GM12801 (cell line): Measurements from ENCODE around the gene VWCE.

Experiments
- TF ChIP-seq, protein P1 (sequence below): IDR thresholded peaks from one replicate; pipeline ENCODE4 v1.5.1; 2011; ENCODE audit warnings: control low read depth; ENCODE audit not compliant: insufficient read length; ENCODE audit errors: extremely low read depth

VWCE gene

GRCh38 chr11:61302550-61302949, 7.4 kb upstream of the VWCE start:
- TF ChIP-seq, protein P1, sequence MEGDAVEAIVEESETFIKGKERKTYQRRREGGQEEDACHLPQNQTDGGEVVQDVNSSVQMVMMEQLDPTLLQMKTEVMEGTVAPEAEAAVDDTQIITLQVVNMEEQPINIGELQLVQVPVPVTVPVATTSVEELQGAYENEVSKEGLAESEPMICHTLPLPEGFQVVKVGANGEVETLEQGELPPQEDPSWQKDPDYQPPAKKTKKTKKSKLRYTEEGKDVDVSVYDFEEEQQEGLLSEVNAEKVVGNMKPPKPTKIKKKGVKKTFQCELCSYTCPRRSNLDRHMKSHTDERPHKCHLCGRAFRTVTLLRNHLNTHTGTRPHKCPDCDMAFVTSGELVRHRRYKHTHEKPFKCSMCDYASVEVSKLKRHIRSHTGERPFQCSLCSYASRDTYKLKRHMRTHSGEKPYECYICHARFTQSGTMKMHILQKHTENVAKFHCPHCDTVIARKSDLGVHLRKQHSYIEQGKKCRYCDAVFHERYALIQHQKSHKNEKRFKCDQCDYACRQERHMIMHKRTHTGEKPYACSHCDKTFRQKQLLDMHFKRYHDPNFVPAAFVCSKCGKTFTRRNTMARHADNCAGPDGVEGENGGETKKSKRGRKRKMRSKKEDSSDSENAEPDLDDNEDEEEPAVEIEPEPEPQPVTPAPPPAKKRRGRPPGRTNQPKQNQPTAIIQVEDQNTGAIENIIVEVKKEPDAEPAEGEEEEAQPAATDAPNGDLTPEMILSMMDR: no peak

- TF ChIP-seq, protein P1: no peak
Measured at GRCh38 chr11:61298663-61299244, 3.6 kb upstream of the VWCE start.

GRCh38 chr11:61297746-61298145, 2.6 kb upstream of the VWCE start:
- TF ChIP-seq, protein P1: no peak

DNA sequence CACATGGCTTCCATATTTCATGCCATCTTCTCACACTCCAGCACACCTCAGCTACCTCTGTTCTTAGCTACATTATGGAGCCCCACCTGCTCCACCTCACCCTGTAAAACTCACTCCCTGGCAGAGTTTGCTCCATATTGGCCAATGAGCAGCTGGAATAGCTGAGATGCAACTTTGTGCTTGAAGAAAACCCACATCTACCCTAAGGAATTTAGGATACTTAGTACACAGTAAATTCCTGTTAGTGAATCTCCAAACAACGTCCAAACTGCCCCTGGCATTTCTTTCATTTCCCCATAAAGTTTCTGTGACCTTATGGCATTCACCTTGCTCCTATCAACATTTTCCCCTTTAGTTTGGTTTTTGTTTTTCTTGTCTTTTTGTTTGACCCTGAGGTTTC, 2.2 kb upstream of the VWCE start:
- TF ChIP-seq, protein P1: no peak

DNA sequence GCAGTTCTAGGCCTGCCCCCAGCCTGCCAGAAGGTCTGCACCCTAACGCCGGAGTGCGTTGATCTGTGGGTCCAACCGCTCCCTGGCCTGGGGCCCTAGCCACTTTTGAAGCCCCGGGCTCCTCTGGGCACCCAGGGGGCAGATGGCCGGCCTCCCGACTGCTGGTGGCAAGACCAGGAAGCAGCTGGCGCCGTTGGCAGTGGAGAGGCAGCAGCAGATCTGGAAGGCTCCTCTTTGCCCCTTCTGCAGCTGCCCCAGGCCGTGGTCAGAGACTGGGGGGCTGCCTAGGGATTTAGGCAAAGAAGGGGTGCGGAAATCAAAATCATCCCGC, 445 bp upstream of the VWCE start:
- TF ChIP-seq, protein P1: no peak

GRCh38 chr11:61293867-61294716, 1.0 kb downstream of the VWCE start:
- TF ChIP-seq, protein P1: no peak

DNA sequence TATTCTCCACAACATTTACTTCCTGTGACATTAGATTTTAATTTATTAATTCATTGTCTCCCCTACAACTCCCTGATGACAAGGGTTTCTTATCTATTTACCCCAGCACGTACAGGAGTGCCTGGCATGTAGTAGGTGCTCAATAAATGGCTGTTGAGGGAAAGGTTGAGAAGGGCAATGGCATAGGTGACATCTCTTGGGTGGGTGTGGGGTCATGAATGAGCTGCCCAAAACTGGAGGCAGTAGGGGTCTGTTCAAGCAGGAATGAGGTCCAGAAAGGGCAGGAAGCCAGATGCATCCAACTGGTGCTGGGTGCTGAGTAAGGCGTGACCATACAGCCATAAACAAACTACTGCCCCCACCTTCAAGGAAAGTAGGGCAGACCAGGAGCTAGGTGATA, 2.8 kb downstream of the VWCE start:
- TF ChIP-seq, protein P1: no peak
